Measurements from ENCODE around the gene CLN6. TPM values are rescaled to one million over a fixed set of nuclear protein-coding genes. Genes with fewer than 3 reads are reported as not detected.

Gene CLN6
- 63.6 to 83.4 TPM (median 80.0 TPM) in 5 replicates for total RNA-seq (2022; extraction: Qiagen RNA extraction; ENCODE audit: low read depth)

DNA sequence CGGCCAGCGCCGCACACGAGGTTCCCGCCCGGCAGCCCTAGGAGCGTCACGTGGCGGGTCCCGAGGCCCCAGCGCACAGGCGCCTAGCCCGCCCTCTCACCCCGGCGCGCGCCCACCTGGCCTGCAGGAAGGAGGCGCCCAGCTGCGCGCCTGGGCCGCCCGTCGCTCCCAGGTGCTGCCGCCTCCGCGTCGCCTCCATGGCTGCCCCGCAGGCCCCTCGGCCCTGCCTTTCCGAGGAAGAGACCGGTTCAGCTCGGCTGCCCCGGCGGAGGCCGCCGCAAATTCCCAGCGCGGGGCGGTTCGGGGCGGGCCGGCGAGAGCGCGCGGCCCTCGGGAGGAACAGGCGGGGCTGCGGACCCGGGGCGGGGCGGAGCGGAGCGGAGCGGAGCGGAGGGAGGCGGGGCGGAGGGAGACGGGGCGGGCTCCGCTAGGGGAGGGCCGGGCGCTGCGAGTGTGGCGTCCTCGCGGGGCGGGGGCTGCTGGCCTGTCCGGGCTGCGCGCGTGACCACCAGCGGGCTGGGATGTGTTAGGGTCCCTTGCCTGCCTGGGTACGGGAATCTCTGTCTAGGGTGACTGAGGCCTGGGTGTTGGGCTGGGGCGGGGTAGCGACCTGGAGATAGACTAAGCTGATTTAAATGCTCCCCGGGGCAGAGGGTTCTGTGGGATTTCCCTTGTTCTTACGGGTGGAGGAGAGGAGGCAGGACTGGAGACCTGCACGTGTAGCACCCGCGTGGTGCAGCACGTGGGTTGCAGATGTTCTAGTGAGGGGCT, at the start of gene CLN6:
TSS of gene CLN6 (minus strand) at position 343 of the 771 bp plus-strand sequence. CDS start at position 199, 144 bp downstream.

DNA sequence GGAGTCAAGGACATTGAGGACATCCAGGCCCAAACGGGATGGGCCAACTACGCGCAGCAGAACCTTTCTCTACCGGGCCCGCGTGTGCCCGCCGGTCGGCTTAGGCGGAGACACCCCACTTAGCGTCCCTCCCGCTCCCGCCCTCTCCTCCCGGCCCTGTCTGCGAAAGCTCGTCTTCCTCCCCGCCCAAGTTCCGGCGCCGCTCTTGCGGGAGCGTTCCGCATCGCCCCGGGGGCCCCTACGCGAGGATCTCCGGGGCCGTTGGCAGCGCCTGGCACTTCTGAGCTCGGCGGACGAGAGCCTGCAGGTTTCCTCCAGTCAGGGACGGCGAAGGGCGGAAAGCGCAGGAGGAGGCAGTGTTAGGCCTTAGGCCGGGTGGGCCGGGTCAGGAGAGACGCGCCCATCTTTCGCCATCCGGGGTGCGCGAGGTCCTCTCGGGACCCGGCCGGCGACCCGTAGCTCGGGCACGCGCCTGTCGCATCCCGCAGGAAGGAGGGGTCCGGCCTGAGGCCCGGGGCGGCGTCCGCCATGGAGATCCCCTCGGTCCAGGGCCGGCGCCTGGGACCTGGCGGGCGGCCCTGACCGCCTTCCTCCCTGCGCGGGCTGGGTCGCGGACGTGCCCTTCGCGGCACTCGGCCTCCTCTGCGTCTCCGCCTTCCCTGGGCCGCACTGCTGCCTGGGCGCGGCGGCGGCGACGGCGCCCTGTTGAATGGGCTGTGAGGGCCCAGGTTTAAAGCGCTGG, 48.2 kb upstream of the CLN6 start, which contains the start of gene FEM1B:
TSS of gene FEM1B (plus strand) at position 143 of the 742 bp plus-strand sequence. CDS start 673 bp downstream, outside the sequence.

DNA sequence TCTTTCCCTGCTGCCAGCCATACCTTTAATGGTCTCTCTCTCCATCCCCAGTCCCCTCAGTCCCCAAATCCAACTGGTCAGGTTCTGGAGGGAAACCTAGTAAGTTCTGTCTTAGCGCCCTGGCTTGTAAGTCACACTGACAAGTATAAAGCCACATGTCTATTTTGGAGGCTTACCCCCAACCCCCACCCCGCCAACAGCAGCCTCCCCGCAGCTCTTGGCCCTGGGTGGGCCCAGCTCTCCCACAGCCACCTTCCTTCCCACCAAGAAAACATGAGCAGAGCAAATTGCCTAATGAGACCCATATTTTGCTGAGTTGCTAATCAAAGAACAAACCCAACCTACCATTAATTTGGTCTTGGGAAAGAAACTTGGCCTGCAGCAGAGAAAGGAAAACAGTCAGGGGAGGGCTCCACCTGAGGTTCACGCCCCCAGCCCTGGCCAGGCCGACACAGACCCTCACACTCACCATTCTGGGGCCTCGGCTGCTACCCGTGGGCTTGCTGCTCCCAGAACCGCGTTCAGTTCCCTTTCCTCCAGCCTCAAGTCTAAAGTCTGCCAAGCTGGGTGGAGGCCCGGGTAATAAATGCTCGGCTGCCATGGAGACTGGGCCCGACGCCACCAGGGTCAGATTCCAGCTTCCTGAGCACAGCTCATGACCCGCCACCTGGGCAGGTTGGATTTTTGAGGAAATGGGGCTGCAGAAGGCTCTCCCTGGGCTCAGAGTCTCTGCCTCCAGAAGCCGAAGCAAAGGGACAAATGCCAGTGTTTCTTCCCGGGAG, 24.6 kb downstream of the CLN6 start, which contains the start of gene CALML4:
TSS of gene CALML4 (minus strand) at position 557 of the 782 bp plus-strand sequence. CDS start at position 472, 85 bp downstream.

Other genes with a start within 250 kb of the CLN6 start
- 14.8 to 20.7 TPM (median 19.1 TPM) in 5 replicates for gene PIAS1, start 175.4 kb downstream of the CLN6 start, total RNA-seq (2022; extraction: Qiagen RNA extraction; ENCODE audit: low read depth)
- 8.9 to 9.6 TPM (median 9.1 TPM) in 5 replicates for gene CALML4, start 24.4 kb downstream of the CLN6 start, total RNA-seq (2022; extraction: Qiagen RNA extraction; ENCODE audit: low read depth)
- gene FEM1B, start 48.0 kb upstream of the CLN6 start, total RNA-seq (2022; extraction: Qiagen RNA extraction; ENCODE audit: low read depth) = 15.9 to 28.5 TPM (median 21.8 TPM) in 5 replicates
- gene ITGA11, start 202.4 kb upstream of the CLN6 start, total RNA-seq (2022; extraction: Qiagen RNA extraction; ENCODE audit: low read depth) = 2.7 to 8.7 TPM (median 5.3 TPM) in 5 replicates